Stomach (tissue), 4 donors: ENCODE data around the gene NFYB.

ENCODE experiments used
- POLR2A ChIP-seq, 4 donors: fragments of 450-650 bp; IDR thresholded peaks; one replicate each; pipeline ENCODE4 v1.6.1; 2016; ENCODE audit warnings: antibody characterized with exemption in 4 of 4, control low read depth in 2 of 4, mild to moderate bottlenecking in 1 of 4, moderate library complexity in 1 of 4
- TF ChIP-seq, protein P1 (sequence below), 7 experiments: fragments of 450-650 bp in 4 of 7; fragments of 200-600 bp in 3 of 7; sonication (generic) in 3 of 7; IDR thresholded peaks; one replicate each; pipeline ENCODE4 v1.5.1; 2016 to 2019; ENCODE audit warnings: antibody characterized with exemption in 7 of 7, control low read depth in 2 of 7, mild to moderate bottlenecking in 1 of 7

DNA sequence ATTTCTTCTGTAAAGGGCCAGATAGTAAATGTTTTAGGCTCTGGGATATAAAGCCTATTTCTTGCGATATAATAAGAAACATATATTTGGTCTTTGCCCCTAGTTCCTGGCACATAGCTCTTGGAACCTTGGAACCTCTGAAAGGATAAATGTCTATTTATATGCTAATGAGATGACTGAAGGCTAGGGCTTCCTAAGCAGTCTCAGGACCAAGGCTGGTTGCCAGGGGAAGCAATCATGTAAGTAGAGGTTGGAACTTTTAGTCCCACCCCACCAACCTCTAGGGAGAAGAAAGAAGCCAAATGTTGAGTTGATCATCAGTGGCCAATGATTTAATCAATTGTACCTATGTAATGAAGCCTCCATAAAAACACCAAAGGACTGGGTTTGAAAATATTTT, 26.6 kb upstream of the NFYB start:
- no peak for TF ChIP-seq POLR2A (IDR thresholded peaks at IDR 0.05)
- TF ChIP-seq, protein P1, sequence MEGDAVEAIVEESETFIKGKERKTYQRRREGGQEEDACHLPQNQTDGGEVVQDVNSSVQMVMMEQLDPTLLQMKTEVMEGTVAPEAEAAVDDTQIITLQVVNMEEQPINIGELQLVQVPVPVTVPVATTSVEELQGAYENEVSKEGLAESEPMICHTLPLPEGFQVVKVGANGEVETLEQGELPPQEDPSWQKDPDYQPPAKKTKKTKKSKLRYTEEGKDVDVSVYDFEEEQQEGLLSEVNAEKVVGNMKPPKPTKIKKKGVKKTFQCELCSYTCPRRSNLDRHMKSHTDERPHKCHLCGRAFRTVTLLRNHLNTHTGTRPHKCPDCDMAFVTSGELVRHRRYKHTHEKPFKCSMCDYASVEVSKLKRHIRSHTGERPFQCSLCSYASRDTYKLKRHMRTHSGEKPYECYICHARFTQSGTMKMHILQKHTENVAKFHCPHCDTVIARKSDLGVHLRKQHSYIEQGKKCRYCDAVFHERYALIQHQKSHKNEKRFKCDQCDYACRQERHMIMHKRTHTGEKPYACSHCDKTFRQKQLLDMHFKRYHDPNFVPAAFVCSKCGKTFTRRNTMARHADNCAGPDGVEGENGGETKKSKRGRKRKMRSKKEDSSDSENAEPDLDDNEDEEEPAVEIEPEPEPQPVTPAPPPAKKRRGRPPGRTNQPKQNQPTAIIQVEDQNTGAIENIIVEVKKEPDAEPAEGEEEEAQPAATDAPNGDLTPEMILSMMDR (IDR thresholded peaks at IDR 0.05) = no peak
